ENCODE data around the gene ZFPM1.

The ZFPM1 gene

GRCh38 chr16:88569985-88570690 lies 117.1 kb downstream of the ZFPM1 start, which contains the start of gene ZC3H18:
TSS of gene ZC3H18 (plus strand) at chr16:88570403. CDS start at chr16:88577124, 6,721 bp downstream.
- Mint-ChIP-seq H3K4me1 (ENCODE audit: low read depth) (peaks cover 35% of the 10 kb centered on the region), H3K4me3 (peak within 1 kb of the TSS; percentile 80), H3K27me3 (peaks cover 1% of the 10 kb centered on the region), H3K9me3 (no peaks in the 10 kb centered on the region), H3K36me3 (ENCODE audit: low read depth) (peaks cover 34% of the 10 kb centered on the region), H3K27ac (peak within 1 kb of the TSS; percentile 84)
- intact Hi-C loops (cut with micrococcal nuclease) = loop anchor here (1.0 to 10.0 kb wide), 2 partner anchors 21 to 125 kb away; no protein-coding TSS in a partner anchor

- peak overlapping the region; percentile 76 for H3K4me3 Mint-ChIP-seq
- peaks cover 39% of the 10 kb centered on the region for H3K36me3 Mint-ChIP-seq (ENCODE audit: low read depth)
- H3K9me3 Mint-ChIP-seq = no peaks in the 10 kb centered on the region
- intact Hi-C loops (cut with micrococcal nuclease) = loop anchor here (1.0 kb wide), 1 partner anchor 21 kb away; no protein-coding TSS in a partner anchor
- peaks cover 34% of the 10 kb centered on the region for H3K4me1 Mint-ChIP-seq (ENCODE audit: low read depth)
- H3K27me3 Mint-ChIP-seq = peaks cover 1% of the 10 kb centered on the region
- H3K27ac Mint-ChIP-seq = peak overlapping the region; percentile 84
Measured at GRCh38 chr16:88570691-88571092, 117.6 kb downstream of the ZFPM1 start.

GRCh38 chr16:88575251-88575650 lies 122.2 kb downstream of the ZFPM1 start:
- Mint-ChIP-seq H3K9me3 (no peaks in the 10 kb centered on the region), H3K4me3 (no peak overlapping the region), H3K27ac (no peak overlapping the region), H3K36me3 (ENCODE audit: low read depth) (peaks cover 85% of the 10 kb centered on the region), H3K27me3 (no peaks in the 10 kb centered on the region), H3K4me1 (ENCODE audit: low read depth) (peaks cover 40% of the 10 kb centered on the region)
- intact Hi-C loops (cut with micrococcal nuclease) = no loop called here

- intact Hi-C loops (cut with micrococcal nuclease) = no loop called here
- peak overlapping the region; percentile 3 for H3K27ac Mint-ChIP-seq
- peaks cover 35% of the 10 kb centered on the region for H3K4me1 Mint-ChIP-seq (ENCODE audit: low read depth)
- H3K9me3 Mint-ChIP-seq = no peaks in the 10 kb centered on the region
- H3K27me3 Mint-ChIP-seq = no peaks in the 10 kb centered on the region
- no peak overlapping the region for H3K4me3 Mint-ChIP-seq
- peaks cover 96% of the 10 kb centered on the region for H3K36me3 Mint-ChIP-seq (ENCODE audit: low read depth)
Measured at GRCh38 chr16:88576307-88576706, 123.2 kb downstream of the ZFPM1 start.

- peaks cover 99% of the 10 kb centered on the region for H3K36me3 Mint-ChIP-seq (ENCODE audit: low read depth)
- intact Hi-C loops (cut with micrococcal nuclease) = no loop called here
- H3K27me3 Mint-ChIP-seq = no peaks in the 10 kb centered on the region
- no peaks in the 10 kb centered on the region for H3K9me3 Mint-ChIP-seq
- H3K4me1 Mint-ChIP-seq (ENCODE audit: low read depth) = peaks cover 28% of the 10 kb centered on the region
- no peak overlapping the region for H3K27ac Mint-ChIP-seq
- H3K4me3 Mint-ChIP-seq = no peak overlapping the region
Measured at GRCh38 chr16:88577166-88577565, 124.1 kb downstream of the ZFPM1 start.

GRCh38 chr16:88578446-88579313 lies 125.6 kb downstream of the ZFPM1 start:
- Mint-ChIP-seq H3K27me3 (no peaks in the 10 kb centered on the region), H3K9me3 (no peaks in the 10 kb centered on the region), H3K4me3 (no peak overlapping the region), H3K36me3 (ENCODE audit: low read depth) (peaks cover 99% of the 10 kb centered on the region), H3K27ac (no peak overlapping the region), H3K4me1 (ENCODE audit: low read depth) (peaks cover 25% of the 10 kb centered on the region)
- intact Hi-C loops (cut with micrococcal nuclease) = no loop called here

- peaks cover 26% of the 10 kb centered on the region for H3K4me1 Mint-ChIP-seq (ENCODE audit: low read depth)
Measured at GRCh38 chr16:88580371-88580770, 127.3 kb downstream of the ZFPM1 start.

GRCh38 chr16:88581033-88581432 lies 128.0 kb downstream of the ZFPM1 start:
- Mint-ChIP-seq H3K9me3 (no peaks in the 10 kb centered on the region), H3K4me1 (ENCODE audit: low read depth) (peaks cover 25% of the 10 kb centered on the region), H3K36me3 (ENCODE audit: low read depth) (peaks cover 87% of the 10 kb centered on the region), H3K27me3 (no peaks in the 10 kb centered on the region), H3K4me3 (no peak overlapping the region), H3K27ac (no peak overlapping the region)
- intact Hi-C loops (cut with micrococcal nuclease) = loop anchor here (10.0 kb wide), 1 partner anchor 54 kb away; the partner anchor contains the start of gene IL17C

More at GRCh38 chr16:88580371-88580770, 127.3 kb downstream of the ZFPM1 start:
- intact Hi-C loops (cut with micrococcal nuclease) = loop anchor here (10.0 kb wide), 1 partner anchor 54 kb away; the partner anchor contains the start of gene IL17C
- H3K9me3 Mint-ChIP-seq = no peaks in the 10 kb centered on the region
- peaks cover 87% of the 10 kb centered on the region for H3K36me3 Mint-ChIP-seq (ENCODE audit: low read depth)
- no peaks in the 10 kb centered on the region for H3K27me3 Mint-ChIP-seq
- H3K27ac Mint-ChIP-seq = peak overlapping the region; percentile 10
- H3K4me3 Mint-ChIP-seq = no peak overlapping the region

- Mint-ChIP-seq H3K27ac (no peak overlapping the region), H3K4me1 (ENCODE audit: low read depth) (peaks cover 16% of the 10 kb centered on the region)
- intact Hi-C loops (cut with micrococcal nuclease) = loop anchor here (10.0 kb wide), 1 partner anchor 52 kb away; the partner anchor contains the start of gene IL17C
Measured at GRCh38 chr16:88582912-88583575, 130.0 kb downstream of the ZFPM1 start.

GRCh38 chr16:88584676-88585075 lies 131.6 kb downstream of the ZFPM1 start:
- Mint-ChIP-seq H3K36me3 (ENCODE audit: low read depth) (peaks cover 87% of the 10 kb centered on the region), H3K4me1 (ENCODE audit: low read depth) (peaks cover 15% of the 10 kb centered on the region)

More at GRCh38 chr16:88582912-88583575, 130.0 kb downstream of the ZFPM1 start:
- H3K4me3 Mint-ChIP-seq = no peak overlapping the region
- H3K36me3 Mint-ChIP-seq (ENCODE audit: low read depth) = peaks cover 87% of the 10 kb centered on the region
- no peaks in the 10 kb centered on the region for H3K27me3 Mint-ChIP-seq
- no peaks in the 10 kb centered on the region for H3K9me3 Mint-ChIP-seq

GRCh38 chr16:88585269-88585668 lies 132.2 kb downstream of the ZFPM1 start:
- Mint-ChIP-seq H3K4me3 (no peak overlapping the region), H3K36me3 (ENCODE audit: low read depth) (peaks cover 86% of the 10 kb centered on the region), H3K27me3 (no peaks in the 10 kb centered on the region), H3K27ac (no peak overlapping the region), H3K9me3 (no peaks in the 10 kb centered on the region), H3K4me1 (ENCODE audit: low read depth) (peaks cover 12% of the 10 kb centered on the region)
- intact Hi-C loops (cut with micrococcal nuclease) = loop anchor here (10.0 kb wide), 1 partner anchor 50 kb away; the partner anchor contains the start of gene IL17C

More at GRCh38 chr16:88584676-88585075, 131.6 kb downstream of the ZFPM1 start:
- H3K27me3 Mint-ChIP-seq = no peaks in the 10 kb centered on the region
- H3K9me3 Mint-ChIP-seq = no peaks in the 10 kb centered on the region
- no peak overlapping the region for H3K27ac Mint-ChIP-seq
- intact Hi-C loops (cut with micrococcal nuclease) = loop anchor here (10.0 kb wide), 1 partner anchor 50 kb away; the partner anchor contains the start of gene IL17C
- H3K4me3 Mint-ChIP-seq = no peak overlapping the region

GRCh38 chr16:88585927-88586581 lies 133.0 kb downstream of the ZFPM1 start:
- intact Hi-C loops (cut with micrococcal nuclease) = loop anchor here (10.0 kb wide), 1 partner anchor 49 kb away; the partner anchor contains the start of gene IL17C
- Mint-ChIP-seq H3K4me3 (no peak overlapping the region), H3K27me3 (no peaks in the 10 kb centered on the region), H3K36me3 (ENCODE audit: low read depth) (peaks cover 86% of the 10 kb centered on the region), H3K27ac (no peak overlapping the region), H3K4me1 (ENCODE audit: low read depth) (peaks cover 16% of the 10 kb centered on the region), H3K9me3 (no peaks in the 10 kb centered on the region)

Measured in dendritic cell treated with granulocyte-macrophage colony-stimulating factor and Interleukin-4, amounts not matched to agents 40 ng/mL and 50 ng/mL, for 4 days (primary cell).